ENCODE measurements around the gene DCTN1.

DCTN1 gene

GRCh38 chr2:74321737-74322136 is 58.4 kb downstream of the DCTN1 start:
- no peak overlapping the region for H2AFZ ChIP-seq (ENCODE audit: low read length)
- H3K36me3 ChIP-seq (ENCODE audit: insufficient read depth, low read length): no peaks in the 10 kb centered on the region
- H3K4me2 ChIP-seq (ENCODE audit: low read depth, low read length, poor library complexity, severe bottlenecking): no peak overlapping the region
- H3K9me2 ChIP-seq (replicated peaks; ENCODE audit: low read depth, low read length): no peaks in the 10 kb centered on the region
- H3K4me1 ChIP-seq (ENCODE audit: insufficient read depth, low read length, poor library complexity, severe bottlenecking): no peaks in the 10 kb centered on the region
- no peak overlapping the region for H3K9ac ChIP-seq (ENCODE audit: low read depth, low read length, poor library complexity, severe bottlenecking)
- H3F3A ChIP-seq (ENCODE audit: low read depth): no peaks in the 10 kb centered on the region
- TF ChIP-seq, protein P1, sequence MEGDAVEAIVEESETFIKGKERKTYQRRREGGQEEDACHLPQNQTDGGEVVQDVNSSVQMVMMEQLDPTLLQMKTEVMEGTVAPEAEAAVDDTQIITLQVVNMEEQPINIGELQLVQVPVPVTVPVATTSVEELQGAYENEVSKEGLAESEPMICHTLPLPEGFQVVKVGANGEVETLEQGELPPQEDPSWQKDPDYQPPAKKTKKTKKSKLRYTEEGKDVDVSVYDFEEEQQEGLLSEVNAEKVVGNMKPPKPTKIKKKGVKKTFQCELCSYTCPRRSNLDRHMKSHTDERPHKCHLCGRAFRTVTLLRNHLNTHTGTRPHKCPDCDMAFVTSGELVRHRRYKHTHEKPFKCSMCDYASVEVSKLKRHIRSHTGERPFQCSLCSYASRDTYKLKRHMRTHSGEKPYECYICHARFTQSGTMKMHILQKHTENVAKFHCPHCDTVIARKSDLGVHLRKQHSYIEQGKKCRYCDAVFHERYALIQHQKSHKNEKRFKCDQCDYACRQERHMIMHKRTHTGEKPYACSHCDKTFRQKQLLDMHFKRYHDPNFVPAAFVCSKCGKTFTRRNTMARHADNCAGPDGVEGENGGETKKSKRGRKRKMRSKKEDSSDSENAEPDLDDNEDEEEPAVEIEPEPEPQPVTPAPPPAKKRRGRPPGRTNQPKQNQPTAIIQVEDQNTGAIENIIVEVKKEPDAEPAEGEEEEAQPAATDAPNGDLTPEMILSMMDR (conservative IDR thresholded peaks at IDR 0.05; ENCODE audit: low read length): no peak
- no peak for TF ChIP-seq EZH2phosphoT487 (IDR thresholded peaks at IDR 0.05; ENCODE audit: borderline replicate concordance)
- no peaks in the 10 kb centered on the region for H4K20me1 ChIP-seq (ENCODE audit: insufficient read depth, low read length, poor library complexity, severe bottlenecking)
- H3K27me3 ChIP-seq (ENCODE audit: insufficient read depth, low read length, poor library complexity, severe bottlenecking): no peaks in the 10 kb centered on the region
- no peaks in the 10 kb centered on the region for H3K9me3 ChIP-seq (ENCODE audit: insufficient read depth, low read depth, low read length)
- no peak overlapping the region for H3K4me3 ChIP-seq (ENCODE audit: low read length, poor library complexity, severe bottlenecking)
- no peaks in the 10 kb centered on the region for H3K79me2 ChIP-seq (ENCODE audit: insufficient read depth, low read length)

GRCh38 chr2:74317701-74318100 is 62.4 kb downstream of the DCTN1 start:
- TF ChIP-seq, protein P1 (conservative IDR thresholded peaks at IDR 0.05; ENCODE audit: low read length): no peak
- no peak for TF ChIP-seq EZH2phosphoT487 (IDR thresholded peaks at IDR 0.05; ENCODE audit: borderline replicate concordance)
- Histone ChIP-seq H3K4me1 (ENCODE audit: insufficient read depth, low read length, poor library complexity, severe bottlenecking) (no peaks in the 10 kb centered on the region), H2AFZ (ENCODE audit: low read length) (no peak overlapping the region), H3K4me3 (ENCODE audit: low read length, poor library complexity, severe bottlenecking) (no peak overlapping the region), H3K79me2 (ENCODE audit: insufficient read depth, low read length) (no peaks in the 10 kb centered on the region), H3K9me2 (replicated peaks; ENCODE audit: low read depth, low read length) (no peaks in the 10 kb centered on the region), H3K9me3 (ENCODE audit: insufficient read depth, low read depth, low read length) (no peaks in the 10 kb centered on the region), H3K4me2 (ENCODE audit: low read depth, low read length, poor library complexity, severe bottlenecking) (no peak overlapping the region), H3K27me3 (ENCODE audit: insufficient read depth, low read length, poor library complexity, severe bottlenecking) (no peaks in the 10 kb centered on the region), H3K36me3 (ENCODE audit: insufficient read depth, low read length) (no peaks in the 10 kb centered on the region), H3F3A (ENCODE audit: low read depth) (no peaks in the 10 kb centered on the region), H3K9ac (ENCODE audit: low read depth, low read length, poor library complexity, severe bottlenecking) (no peak overlapping the region), H4K20me1 (ENCODE audit: insufficient read depth, low read length, poor library complexity, severe bottlenecking) (no peaks in the 10 kb centered on the region)

GRCh38 chr2:74316627-74317295 is 63.4 kb downstream of the DCTN1 start:
- Histone ChIP-seq H3K4me1 (ENCODE audit: insufficient read depth, low read length, poor library complexity, severe bottlenecking) (no peaks in the 10 kb centered on the region), H3K36me3 (ENCODE audit: insufficient read depth, low read length) (no peaks in the 10 kb centered on the region), H3K79me2 (ENCODE audit: insufficient read depth, low read length) (no peaks in the 10 kb centered on the region), H3K27me3 (ENCODE audit: insufficient read depth, low read length, poor library complexity, severe bottlenecking) (no peaks in the 10 kb centered on the region), H2AFZ (ENCODE audit: low read length) (no peak overlapping the region), H3K4me3 (ENCODE audit: low read length, poor library complexity, severe bottlenecking) (no peak overlapping the region), H3F3A (ENCODE audit: low read depth) (no peaks in the 10 kb centered on the region), H3K9me2 (replicated peaks; ENCODE audit: low read depth, low read length) (no peaks in the 10 kb centered on the region), H3K9me3 (ENCODE audit: insufficient read depth, low read depth, low read length) (no peaks in the 10 kb centered on the region), H3K9ac (ENCODE audit: low read depth, low read length, poor library complexity, severe bottlenecking) (no peak overlapping the region), H4K20me1 (ENCODE audit: insufficient read depth, low read length, poor library complexity, severe bottlenecking) (no peaks in the 10 kb centered on the region), H3K4me2 (ENCODE audit: low read depth, low read length, poor library complexity, severe bottlenecking) (no peak overlapping the region)
- TF ChIP-seq EZH2phosphoT487 (IDR thresholded peaks at IDR 0.05; ENCODE audit: borderline replicate concordance): no peak
- TF ChIP-seq, protein P1 (conservative IDR thresholded peaks at IDR 0.05; ENCODE audit: low read length): no peak

Data from Loucy (cell line).